Stimulated activated CD8-positive, alpha-beta memory T cell treated with anti-CD3 and anti-CD28 coated beads, Interleukin-15, amount 100 ng/mL, for 24 hours (primary cell): Measurements from ENCODE around the gene ZBTB49.
"Not testable (repeated sequence)": the region's sequence is repeated elsewhere in the genome, so short reads cannot be mapped to it uniquely, and the experiment has no call there.

Source experiments
- DNase-seq: peaks from one replicate; pipeline ENCODE4 v3.0.0-alpha.2; 2020; ENCODE audit warnings: low read depth

ZBTB49 gene, protein sequence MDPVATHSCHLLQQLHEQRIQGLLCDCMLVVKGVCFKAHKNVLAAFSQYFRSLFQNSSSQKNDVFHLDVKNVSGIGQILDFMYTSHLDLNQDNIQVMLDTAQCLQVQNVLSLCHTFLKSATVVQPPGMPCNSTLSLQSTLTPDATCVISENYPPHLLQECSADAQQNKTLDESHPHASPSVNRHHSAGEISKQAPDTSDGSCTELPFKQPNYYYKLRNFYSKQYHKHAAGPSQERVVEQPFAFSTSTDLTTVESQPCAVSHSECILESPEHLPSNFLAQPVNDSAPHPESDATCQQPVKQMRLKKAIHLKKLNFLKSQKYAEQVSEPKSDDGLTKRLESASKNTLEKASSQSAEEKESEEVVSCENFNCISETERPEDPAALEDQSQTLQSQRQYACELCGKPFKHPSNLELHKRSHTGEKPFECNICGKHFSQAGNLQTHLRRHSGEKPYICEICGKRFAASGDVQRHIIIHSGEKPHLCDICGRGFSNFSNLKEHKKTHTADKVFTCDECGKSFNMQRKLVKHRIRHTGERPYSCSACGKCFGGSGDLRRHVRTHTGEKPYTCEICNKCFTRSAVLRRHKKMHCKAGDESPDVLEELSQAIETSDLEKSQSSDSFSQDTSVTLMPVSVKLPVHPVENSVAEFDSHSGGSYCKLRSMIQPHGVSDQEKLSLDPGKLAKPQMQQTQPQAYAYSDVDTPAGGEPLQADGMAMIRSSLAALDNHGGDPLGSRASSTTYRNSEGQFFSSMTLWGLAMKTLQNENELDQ

DNA sequence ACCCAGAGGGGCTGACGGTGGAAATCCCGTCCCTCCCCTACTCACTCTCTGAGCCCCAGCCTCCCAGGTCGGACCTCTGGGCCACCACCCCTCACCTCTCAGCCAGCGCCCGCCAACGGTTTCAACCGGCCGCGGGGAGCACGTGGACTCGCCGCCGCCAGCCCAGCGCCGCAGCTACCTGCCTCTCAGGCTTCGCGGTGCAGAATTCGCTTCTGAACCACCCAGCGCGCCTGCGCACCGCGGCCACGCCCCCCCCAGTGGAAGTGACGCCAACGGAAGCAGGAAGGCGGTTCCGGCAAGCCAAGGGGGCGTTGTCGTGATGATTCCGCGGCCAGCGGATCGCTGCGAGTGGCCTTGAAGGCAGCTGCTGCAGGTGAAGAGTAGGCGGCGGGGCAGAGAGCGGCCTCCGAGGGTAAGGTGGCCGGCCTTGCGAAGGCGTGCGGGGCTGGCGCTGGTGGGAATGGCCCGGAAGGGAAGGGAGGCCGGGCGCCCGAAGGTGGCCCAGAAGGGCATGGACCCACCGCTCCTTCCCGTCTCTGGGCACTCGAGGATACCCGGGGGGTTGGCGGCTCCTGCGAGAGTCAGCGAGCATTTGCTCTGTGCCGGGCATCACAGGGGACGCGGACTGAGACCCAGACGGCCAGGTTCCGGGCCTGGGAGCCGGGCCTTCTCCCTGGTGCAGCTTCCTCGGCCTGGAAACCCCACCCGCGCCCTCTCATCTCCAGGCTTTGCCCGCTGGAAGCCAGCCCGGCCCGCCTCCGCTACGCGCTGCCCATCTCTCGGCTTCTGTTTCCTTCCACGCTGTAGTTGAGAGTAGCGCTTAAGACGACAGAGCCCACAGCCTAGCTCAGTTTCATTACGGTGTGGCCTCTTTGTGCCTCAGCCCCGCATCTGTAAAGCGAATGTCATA lies at the start of gene ZBTB49, which contains the start of gene LYAR:
Gene ZBTB49, plus strand, starts transcription at position 311 of the 910 bp plus-strand sequence. CDS start 9,695 bp downstream, outside the sequence.
Gene LYAR, minus strand, starts transcription at position 214 of the 910 bp plus-strand sequence. CDS start 6,412 bp downstream, outside the sequence.
- peak; percentile 96 for DNase-seq

DNA sequence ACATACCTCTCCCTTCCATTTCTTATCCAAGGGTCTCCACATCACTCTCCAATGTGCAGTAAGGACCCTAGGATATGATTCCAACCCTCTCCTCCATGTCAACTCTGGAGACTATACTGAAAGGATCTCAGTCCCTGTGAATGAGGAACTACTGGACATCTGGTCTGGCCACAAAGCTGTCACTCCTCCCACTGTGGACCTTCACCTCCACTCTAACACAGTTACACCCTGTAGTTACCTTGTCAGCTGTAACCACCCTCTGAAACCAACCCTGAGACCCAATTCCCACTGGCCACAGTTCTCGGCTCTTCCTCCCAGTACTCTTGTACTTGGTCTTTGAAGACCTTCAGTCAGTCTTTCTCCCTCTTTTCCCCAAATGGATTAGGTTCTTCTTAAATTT lies 44.9 kb upstream of the ZBTB49 start:
- no peak for DNase-seq

DNA sequence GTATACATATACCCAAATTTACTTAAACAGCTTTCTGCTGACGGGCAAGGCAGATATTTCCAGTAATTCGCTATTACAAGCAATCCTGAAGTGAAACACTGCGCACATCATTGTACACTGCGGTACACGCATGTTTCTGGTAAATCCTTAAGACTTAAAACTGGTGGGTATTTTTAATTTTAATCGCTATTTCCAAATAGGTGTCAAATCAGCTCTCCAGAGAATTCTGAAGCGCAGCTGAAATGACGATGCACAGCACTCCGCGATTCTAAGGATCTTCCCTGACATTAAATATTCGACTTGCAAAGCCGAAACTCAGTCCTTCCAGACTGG lies 42.4 kb upstream of the ZBTB49 start:
- no peak for DNase-seq

DNA sequence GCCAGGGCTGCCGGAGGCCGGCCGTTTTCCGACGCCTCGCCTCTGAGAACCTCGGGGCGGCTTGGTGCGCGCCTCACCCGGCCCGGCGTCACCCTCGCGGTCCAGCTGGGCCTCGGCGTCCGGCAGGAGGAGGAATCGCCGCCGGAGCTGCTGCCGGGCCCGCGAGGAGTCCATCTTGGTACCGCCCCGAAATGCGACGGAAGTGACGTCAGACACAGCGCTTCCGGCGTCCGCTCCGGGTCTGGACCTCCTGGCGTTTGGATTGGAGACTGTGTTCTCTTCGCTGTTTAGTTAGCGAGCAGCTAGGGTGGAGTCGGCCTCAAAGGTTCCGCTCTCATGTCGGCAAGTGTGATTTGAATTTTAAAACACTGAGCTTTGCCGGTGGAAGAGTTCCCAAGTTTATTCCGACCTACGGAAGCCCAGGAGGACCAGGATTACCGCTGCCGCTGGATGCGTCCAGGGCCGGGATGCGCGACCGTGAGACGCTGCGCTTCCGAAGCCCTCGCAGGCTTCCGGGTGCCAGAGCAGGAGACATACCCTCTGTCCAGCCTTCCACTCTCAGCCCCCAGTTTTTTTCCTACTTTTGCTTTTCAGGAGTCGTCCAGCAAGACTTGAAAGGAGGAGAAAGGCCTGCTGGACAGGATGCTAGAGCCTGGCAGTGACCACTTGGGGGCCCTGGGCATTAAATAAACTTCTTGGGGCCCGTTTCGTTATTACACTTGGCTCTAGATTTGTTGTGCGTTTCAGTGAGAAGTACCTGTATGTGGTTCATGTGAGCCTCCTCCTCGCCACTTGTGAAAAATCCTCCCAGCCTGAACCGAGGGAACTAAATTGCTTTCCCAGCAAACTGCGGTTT lies 41.8 kb upstream of the ZBTB49 start, which contains the start of gene TMEM128:
Gene TMEM128, minus strand, starts transcription at position 195 of the 856 bp plus-strand sequence. Its CDS starts 21 bp downstream, at position 174.
- DNase-seq: peak; percentile 86

DNA sequence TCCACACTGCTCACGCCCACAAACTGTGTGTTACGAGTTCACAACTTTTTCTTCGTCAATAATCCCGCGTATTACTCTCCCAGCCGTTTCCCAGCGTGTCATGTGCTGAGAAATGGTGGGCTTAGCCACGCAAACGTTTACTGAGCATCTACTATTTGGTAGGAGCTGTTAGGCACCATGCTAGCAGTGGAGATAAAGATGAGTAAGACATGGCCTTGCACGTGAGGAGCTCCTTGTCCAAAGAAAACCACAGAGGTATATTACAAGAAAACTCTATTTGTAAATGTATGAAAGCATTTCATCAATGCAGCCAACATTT lies 41.2 kb upstream of the ZBTB49 start:
- no peak for DNase-seq

DNA sequence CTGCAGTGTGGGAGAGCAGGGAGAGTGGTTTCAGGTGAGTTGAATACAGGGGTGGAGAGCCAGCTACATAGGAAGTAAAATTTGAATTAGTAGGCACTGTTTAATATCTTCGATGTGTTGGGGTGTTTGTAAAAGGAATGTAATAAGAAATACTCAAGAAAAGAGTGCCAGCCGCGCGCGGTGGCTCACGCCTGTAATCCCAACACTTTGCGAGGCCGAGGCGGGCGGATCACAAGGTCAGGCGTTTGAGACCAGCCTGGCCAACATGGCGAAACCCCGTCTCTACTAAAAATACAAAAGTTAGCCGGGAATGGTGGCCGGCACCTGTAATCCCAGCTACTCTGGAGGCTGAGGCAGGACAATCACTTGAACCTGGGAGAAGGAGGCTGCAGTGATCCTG lies 40.7 kb upstream of the ZBTB49 start:
- not testable (repeated sequence) for DNase-seq

DNA sequence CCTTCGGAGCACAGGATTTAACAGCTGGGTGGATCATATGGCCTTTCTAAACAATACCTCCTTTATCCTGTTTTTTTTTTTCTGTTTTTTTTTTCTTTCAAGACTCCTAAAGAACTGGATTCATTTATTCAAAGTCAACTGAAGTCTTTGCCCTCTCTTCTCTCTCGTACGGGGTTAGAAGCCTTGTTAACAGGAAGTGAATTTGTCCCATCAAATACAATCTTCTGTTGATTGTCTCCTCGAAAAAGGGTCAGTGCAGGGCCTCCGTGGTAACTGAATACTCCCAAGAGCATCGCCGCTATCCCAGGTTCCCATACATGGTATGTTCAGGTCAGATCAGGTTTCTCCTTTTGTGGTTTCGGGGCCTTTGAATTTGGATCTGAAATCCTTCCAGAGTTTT lies 40.2 kb upstream of the ZBTB49 start:
- DNase-seq: no peak

DNA sequence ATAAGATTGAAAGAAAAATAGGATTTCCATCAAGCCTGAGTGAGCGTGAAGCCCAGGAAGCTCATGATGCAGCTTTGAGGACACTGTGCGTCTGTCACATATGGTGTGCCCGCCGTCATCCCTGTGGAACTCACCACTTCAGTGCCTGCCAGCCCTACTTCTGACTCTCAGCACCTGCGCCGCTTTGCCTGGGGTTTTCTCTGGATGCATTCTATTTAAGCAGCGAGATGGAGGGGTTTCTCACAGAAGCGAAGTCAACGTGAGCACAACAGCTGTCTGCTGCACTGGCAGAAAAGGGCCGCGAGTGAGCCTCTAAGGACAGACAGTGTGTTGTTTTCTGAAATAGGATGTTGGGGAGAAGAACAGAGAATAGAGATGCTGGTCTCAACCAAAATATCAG lies 35.9 kb upstream of the ZBTB49 start:
- no peak for DNase-seq

DNA sequence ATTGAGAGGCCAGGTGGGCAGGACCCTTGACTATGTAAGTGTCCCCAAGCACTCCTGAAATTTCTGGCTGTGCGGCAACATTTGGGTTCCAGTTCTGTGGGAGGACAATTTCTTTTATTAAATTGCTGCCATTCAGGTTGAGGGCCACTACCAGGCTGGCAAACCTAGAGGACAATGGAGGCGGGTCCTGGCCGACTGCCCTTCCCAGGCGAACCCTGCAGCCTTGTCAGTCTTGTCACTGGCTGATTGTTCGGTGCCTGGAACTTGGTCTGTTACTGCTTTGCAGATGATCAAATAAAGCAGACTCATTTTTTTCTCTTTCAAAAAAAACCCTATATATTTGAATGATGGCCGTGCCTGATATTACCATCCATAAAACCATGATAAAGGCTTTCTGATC lies 35.4 kb upstream of the ZBTB49 start:
- DNase-seq: no peak

DNA sequence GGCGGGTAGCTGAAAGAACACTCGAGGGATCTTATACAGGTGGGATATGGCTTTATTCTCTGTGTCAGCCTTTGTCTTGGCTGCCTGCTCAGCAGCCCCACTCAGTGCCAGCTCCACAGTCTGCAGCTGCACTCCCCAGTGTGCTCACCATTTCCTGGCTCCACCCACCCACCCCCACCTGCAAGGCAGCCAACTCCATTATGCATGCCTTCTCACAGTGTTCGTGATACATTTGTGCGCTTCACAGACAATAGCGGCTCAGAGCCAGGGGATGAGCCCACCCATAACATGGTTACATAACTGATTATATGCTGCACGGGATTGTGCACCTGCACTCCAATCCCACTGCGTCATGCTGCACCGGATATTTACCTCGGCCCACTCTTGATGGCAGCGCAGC lies 33.3 kb upstream of the ZBTB49 start:
- DNase-seq: no peak

DNA sequence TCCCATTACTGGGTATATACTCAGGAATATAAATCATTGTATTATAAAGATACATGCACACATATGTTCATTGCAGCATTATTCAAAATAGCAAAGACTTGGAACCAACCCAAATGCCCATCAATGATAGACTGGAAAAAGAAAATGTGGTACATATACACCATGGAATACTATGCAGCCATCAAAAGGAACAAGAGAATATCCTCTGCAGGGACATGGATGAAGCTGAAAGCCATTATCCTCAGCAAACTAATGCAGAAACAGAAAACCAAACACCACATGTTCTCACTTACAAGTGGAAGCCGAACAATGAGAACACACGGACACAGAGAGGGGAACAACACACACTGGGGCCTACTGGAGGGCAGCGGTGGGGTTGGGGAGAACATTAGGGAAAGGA lies 32.3 kb upstream of the ZBTB49 start:
- DNase-seq: not testable (repeated sequence)

DNA sequence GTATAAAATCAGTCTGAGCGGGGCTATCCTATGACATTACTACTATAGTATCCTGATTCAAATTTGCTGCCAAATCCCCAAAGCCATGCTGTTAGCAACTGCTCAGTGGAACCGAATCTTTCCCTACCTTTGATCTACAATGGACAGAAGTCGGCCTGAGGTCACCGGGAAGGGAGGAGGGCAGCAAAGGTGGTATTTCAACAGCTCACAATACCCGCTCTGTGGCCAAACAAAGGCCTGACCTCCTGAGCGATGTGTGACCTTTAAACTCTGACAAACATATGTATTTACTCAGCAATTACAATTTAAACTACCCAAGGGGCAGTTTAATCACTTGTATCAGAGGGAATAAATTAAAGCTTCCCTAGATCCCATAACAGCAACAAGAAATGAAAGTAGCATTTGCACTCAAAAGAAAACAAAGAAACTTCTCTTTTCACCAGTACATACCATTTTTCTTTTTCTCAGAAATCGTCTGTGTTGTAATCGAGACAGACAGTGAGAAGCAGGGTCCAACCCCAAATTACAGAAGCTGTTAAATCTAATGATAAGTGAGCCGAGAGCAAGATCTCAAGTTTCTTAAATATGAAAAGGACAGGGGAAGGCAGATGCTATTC lies 30.5 kb upstream of the ZBTB49 start:
- no peak for DNase-seq

DNA sequence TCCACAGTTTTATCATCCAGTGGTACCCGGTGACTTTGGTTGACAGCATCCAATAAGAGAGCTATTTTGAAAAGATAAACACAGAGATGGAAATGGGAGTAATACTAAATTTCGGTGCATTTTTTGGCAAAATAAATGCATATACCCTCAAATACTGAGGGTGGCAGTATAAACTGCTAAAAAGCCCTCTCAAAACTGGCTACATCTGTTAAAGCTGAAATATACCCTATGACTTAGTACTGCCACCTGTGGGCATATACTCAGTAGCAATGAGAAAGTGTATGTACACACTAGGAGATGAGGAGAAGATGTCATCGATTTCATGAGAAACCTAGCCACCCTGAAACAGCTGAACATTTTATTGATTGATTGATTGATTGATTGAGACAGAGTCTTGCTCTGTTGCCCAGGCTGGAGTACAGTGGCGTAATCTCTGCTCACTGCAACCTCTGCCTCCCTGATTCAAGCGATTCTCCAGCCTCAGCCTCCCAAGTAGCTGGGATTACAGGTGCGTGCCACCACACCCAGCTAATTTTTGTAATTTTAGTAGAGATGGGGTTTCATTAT lies 29.8 kb upstream of the ZBTB49 start:
- DNase-seq: no peak

DNA sequence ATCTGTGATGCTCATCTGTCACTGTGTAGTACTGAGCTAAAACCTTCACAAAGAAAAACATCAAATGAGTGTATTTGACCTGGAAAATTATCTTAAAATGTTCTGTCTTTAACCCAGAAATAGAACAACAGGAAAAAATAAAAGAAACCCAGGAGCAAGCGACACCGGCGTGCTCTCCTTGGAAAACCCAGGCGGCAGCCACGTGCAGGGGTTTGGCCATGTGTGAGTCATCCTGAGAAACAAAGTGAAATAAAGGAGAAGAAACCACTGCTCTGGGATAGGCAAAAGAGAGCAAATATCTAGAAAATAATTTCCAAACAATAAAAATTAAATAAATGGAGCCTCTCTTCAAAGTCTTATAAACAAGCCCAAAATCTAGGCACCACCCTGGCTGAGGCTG lies 22.1 kb upstream of the ZBTB49 start:
- no peak for DNase-seq

DNA sequence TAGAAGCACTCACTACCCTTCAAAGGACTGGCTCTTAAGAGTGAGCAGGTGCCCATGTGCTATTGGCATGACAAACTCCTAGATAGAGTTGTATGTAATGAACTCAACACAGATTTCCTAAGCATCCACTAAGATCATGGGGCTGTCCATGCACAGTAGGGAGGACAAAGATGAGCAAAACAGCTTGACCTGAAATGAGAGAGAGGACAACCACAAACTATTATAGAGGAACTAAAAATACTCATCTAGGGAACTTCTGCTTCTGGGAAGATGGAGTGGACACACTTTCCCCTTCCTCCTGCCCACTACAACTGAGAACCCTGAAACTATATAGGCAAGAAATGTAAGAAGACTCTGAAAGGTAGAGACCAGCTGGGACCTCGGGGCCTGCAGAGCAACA lies 21.3 kb upstream of the ZBTB49 start:
- DNase-seq: no peak

DNA sequence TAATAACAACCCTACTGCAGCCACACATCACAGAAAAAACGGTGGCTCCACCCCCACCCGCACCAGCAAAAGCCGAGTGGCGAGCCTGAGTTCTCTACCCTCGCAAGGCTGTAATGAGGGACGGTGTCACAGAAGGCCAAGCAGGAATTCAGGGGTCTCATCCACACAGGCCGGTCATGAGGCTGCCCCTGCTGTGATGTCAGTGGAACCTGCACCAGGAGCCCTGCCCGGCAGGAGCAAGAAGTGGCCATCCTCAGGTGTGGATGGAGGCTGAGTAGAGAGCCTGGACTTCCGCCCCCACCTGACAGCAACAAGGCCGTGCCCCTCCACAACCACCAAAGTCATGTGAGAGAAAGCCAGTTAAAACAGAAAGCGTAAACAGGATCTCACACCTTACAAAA lies 20.7 kb upstream of the ZBTB49 start:
- DNase-seq: no peak

DNA sequence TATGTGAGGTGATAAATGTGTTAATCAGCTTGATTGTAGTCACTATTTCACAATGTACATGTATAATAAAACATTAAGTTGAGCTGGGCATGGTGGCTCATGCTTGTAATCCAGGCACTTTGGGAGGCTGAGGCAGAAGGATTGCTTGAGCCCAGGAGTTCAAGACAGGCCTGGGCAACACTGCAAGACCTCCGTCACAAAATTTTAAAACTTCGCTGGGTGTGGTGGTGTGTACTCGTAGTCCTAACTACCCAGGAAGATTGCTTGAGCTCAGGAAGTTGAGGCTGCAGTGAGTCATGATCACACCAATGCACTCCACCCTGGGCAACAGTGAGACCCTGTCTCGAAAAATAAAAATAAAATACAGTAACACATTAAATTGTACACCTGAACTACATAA lies 20.2 kb upstream of the ZBTB49 start:
- no peak for DNase-seq

DNA sequence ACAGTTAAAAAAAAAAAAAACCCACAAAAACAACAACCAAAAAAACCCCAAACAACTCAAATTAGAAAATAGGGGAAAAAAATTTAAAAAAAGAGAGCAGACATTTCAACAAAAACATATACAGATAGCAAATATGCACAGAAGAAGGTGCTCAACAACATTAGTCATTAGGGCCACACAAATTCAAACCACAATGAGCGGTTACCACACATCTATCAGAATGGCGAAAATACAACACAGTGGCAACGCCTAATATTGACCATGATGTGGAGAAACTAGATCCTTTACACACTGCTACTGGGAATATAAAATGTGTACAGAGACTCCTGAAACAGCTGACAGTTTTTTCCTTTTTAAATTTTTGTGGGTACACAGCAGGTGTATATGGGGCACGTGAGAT lies 19.5 kb upstream of the ZBTB49 start:
- no peak for DNase-seq

DNA sequence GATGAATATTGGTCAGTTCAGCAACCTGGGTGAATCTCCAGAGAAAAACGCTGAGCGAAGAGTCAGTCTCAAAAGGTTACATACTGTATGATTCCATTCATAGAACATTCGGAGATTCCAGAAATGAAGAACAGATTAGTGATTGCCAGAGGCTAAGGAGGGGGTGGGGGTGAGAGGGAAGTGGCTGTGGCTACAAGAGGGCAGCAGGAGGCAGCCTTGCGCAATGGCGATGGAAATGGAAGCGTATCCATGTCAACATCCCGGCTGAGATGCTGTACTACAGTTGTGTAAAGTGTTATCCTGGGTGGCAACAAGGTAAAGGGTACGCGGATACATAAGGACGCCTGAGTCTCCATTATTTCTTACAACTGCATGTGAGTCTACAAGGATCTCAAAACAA lies 18.1 kb upstream of the ZBTB49 start:
- no peak for DNase-seq

DNA sequence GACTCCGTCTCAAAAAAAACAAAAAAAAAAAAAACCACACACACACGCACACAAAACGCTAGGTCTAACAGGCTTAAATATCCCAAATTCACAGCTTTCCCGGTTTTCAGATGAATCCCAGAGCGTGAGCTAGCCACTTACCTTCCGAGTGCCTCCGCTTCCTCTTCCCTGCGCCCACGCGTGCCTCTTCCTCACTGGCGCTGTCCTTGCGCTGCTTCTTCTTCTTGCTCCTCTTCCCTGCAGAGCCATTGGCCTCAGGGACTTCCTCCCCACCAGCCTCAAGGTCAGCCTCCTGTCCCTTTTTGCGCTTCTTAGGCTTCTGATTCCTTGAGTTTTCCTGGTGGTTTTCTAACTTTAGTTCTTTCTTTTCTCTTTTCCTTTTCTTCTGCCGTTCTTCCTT lies 15.8 kb upstream of the ZBTB49 start:
- DNase-seq: no peak

DNA sequence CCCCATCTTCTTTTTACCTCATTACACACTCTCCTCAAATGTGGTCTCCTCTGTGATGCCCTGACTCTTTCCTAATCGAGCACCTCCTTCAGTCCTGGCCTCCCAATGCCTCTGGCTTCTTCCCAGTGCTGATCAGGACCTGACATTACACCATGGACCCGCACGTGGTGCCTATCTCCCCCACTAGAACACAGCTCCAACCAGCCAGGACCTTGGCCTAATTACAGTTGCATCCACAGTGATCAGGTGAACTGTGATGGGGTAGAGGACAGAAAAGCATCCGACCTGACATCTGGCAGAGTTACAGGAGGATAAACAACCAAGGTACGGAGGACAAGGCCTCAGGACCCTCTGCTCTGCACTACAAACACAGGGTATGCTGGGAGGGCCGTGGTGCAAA lies 12.5 kb upstream of the ZBTB49 start:
- DNase-seq: no peak
